Sigmoid colon (tissue), 7 donors: ENCODE results near the gene MRTO4. TPM values are rescaled to one million over a fixed set of nuclear protein-coding genes. Genes with fewer than 3 reads are reported as not detected.

Experiments used
- DNase-seq: peaks from one replicate; pipeline ENCODE4 v3.0.0-alpha.2; 2019
- H3K27ac ChIP-seq, 4 donors: fragments of 200-600 bp; sonication (generic); one replicate each; pipeline ENCODE4 v1.5.1; 2016 to 2019; ENCODE audit warnings: mild to moderate bottlenecking in 1 of 4
- H3K27me3 ChIP-seq, 3 donors: fragments of 200-600 bp; sonication (generic); one replicate each; pipeline ENCODE4 v1.5.1; 2019; ENCODE audit warnings: mild to moderate bottlenecking in 1 of 3
- H3K36me3 ChIP-seq, 4 donors: fragments of 200-600 bp; sonication (generic); one replicate each; pipeline ENCODE4 v1.5.1; 2016 to 2019
- H3K4me1 ChIP-seq, 4 donors: fragments of 200-600 bp; sonication (generic); one replicate each; pipeline ENCODE4 v1.5.1; 2017 to 2019
- H3K4me3 ChIP-seq, 4 donors: fragments of 200-600 bp; sonication (generic); one replicate each; pipeline ENCODE4 v1.5.1; 2017 to 2019; ENCODE audit warnings: mild to moderate bottlenecking in 2 of 4, moderate library complexity in 1 of 4
- H3K9me3 ChIP-seq, 4 donors: fragments of 200-600 bp in 3 of 4; sonication (generic) in 3 of 4; one replicate each; pipeline versions ENCODE4 v1.5.1 to v1.6.1; 2013 to 2019
- CTCF ChIP-seq, 4 experiments: fragments of 450-650 bp in 3 of 4; fragments of 200-600 bp in 1 of 4; IDR thresholded peaks; one replicate each; pipeline ENCODE4 v1.5.1; 2016 to 2019; ENCODE audit warnings: antibody characterized with exemption in 4 of 4, mild to moderate bottlenecking in 3 of 4, moderate library complexity in 2 of 4
- EP300 ChIP-seq, 4 donors: sonication (generic); formaldehyde crosslinking; IDR thresholded peaks; one replicate each; pipeline ENCODE4 v1.6.1; 2017; ENCODE audit warnings: antibody characterized with exemption in 4 of 4
- POLR2A ChIP-seq, 2 donors: fragments of 450-650 bp; IDR thresholded peaks; one replicate each; pipeline ENCODE4 v1.6.1; 2016; ENCODE audit warnings: antibody characterized with exemption in 2 of 2, mild to moderate bottlenecking in 2 of 2, moderate library complexity in 2 of 2
- POLR2AphosphoS5 ChIP-seq, 4 donors: sonication (generic); formaldehyde crosslinking; IDR thresholded peaks; one replicate each; pipeline ENCODE4 v1.6.1; 2017; ENCODE audit warnings: antibody characterized with exemption in 4 of 4
- whole genome bisulfite sequencing, 2 donors: extraction: QIAGEN DNeasy Blood & Tissue Kit; methylation state at CpG; one replicate each; pipeline ENCODE4 v1.1.7; 2013; 5-methylcytosine and 5-hydroxymethylcytosine counted together
- intact Hi-C: fragments of 100-400 bp; cut with DNase I; formaldehyde crosslinking; loops from one replicate; pipeline ENCODE4 v1.15.1; 2023
- polyA plus RNA-seq, 3 donors: library from polyadenylated mRNA; stranded (reverse); fragments of 200-250 nt; gene quantifications; one replicate each; pipeline ENCODE4 v1.2.3, GENCODE V29; 2013
- total RNA-seq, 4 donors: library from RNA; depleted of rRNA; stranded (reverse); fragments of >200 nt; gene quantifications; one replicate each; pipeline ENCODE4 v1.1.0, GENCODE V29; 2016
- donor health status: healthy with polysubstance abuse.
- donor health status: Bipolar disorder and iron deficiency.
- donor health status: healthy.

Gene MRTO4
- total and polyA plus RNA-seq, 7 donors: 10.8 to 44.1 (median 15.0) TPM

GRCh38 chr1:19219451-19219850 lies 32.2 kb upstream of the MRTO4 start:
- intact Hi-C loops: loop anchor here (10.0 kb wide), 1 partner anchor 315 kb away; the partner anchor contains the start of gene ALDH4A1
- peaks cover 9 to 74% (median 28%) of the 10 kb centered on the region in 4 donors for H3K36me3 ChIP-seq

GRCh38 chr1:19220080-19220846 lies 31.3 kb upstream of the MRTO4 start:
- Histone ChIP-seq H3K27ac (peak overlapping the region in 3 of 4 donors; percentile 10 to 30 (median 20)), H3K36me3 (peaks cover 9 to 82% (median 33%) of the 10 kb centered on the region in 4 donors), H3K27me3 (no peaks in the 10 kb centered on the region), H3K4me3 (no peak overlapping the region), H3K4me1 (no peaks in the 10 kb centered on the region), H3K9me3 (no peaks in the 10 kb centered on the region)
- WGBS, 2 donors: 93 to 95% methylated on average over 8 of the region's 8 CpGs
- TF ChIP-seq POLR2A (IDR thresholded peaks at IDR 0.05) (no peak), POLR2AphosphoS5 (IDR thresholded peaks at IDR 0.05) (no peak), CTCF (IDR thresholded peaks at IDR 0.05) (no peak), EP300 (IDR thresholded peaks at IDR 0.05) (no peak)
- intact Hi-C loops: no loop called here
- no peak for DNase-seq

More at GRCh38 chr1:19219451-19219850, 32.2 kb upstream of the MRTO4 start:
- H3K27me3 ChIP-seq: no peaks in the 10 kb centered on the region
- H3K4me1 ChIP-seq: no peaks in the 10 kb centered on the region
- H3K4me3 ChIP-seq: no peak overlapping the region
- H3K27ac ChIP-seq: no peak overlapping the region
- no peak for DNase-seq
- WGBS, 2 donors: 93 to 95% methylated on average over 7 of the region's 7 CpGs
- TF ChIP-seq POLR2A (IDR thresholded peaks at IDR 0.05): no peak
- no peak for TF ChIP-seq POLR2AphosphoS5 (IDR thresholded peaks at IDR 0.05)
- no peak for TF ChIP-seq EP300 (IDR thresholded peaks at IDR 0.05)
- TF ChIP-seq CTCF (IDR thresholded peaks at IDR 0.05): no peak
- no peaks in the 10 kb centered on the region for H3K9me3 ChIP-seq

- peaks cover 13 to 89% (median 35%) of the 10 kb centered on the region in 4 donors for H3K36me3 ChIP-seq
- peak; percentile 72 for DNase-seq
- no peaks in the 10 kb centered on the region for H3K4me1 ChIP-seq
- H3K27me3 ChIP-seq: no peaks in the 10 kb centered on the region
- H3K9me3 ChIP-seq: no peaks in the 10 kb centered on the region
- peak overlapping the region in 2 of 4 donors; percentile 10 to 37 for H3K27ac ChIP-seq
- no peak overlapping the region for H3K4me3 ChIP-seq
- 71 to 77% methylated on average over 7 of the region's 7 CpGs for WGBS, 2 donors
- intact Hi-C loops: no loop called here
- TF ChIP-seq EP300 (IDR thresholded peaks at IDR 0.05) (no peak), POLR2AphosphoS5 (IDR thresholded peaks at IDR 0.05) (peak in 2 of 4 donors; percentile 36 to 44), POLR2A (IDR thresholded peaks at IDR 0.05) (no peak)
Observed at GRCh38 chr1:19220991-19221390, 30.6 kb upstream of the MRTO4 start.

- 97 to 98% methylated on average over 11 of the region's 11 CpGs for WGBS, 2 donors
- intact Hi-C loops: no loop called here
- peaks cover 14 to 100% (median 44%) of the 10 kb centered on the region in 4 donors for H3K36me3 ChIP-seq
Observed at GRCh38 chr1:19222573-19222972, 29.0 kb upstream of the MRTO4 start.

More at GRCh38 chr1:19222573-19222972, 29.0 kb upstream of the MRTO4 start:
- H3K4me3 ChIP-seq: no peak overlapping the region
- no peak for TF ChIP-seq EP300 (IDR thresholded peaks at IDR 0.05)
- TF ChIP-seq POLR2AphosphoS5 (IDR thresholded peaks at IDR 0.05): no peak
- no peak for TF ChIP-seq POLR2A (IDR thresholded peaks at IDR 0.05)
- TF ChIP-seq CTCF (IDR thresholded peaks at IDR 0.05): no peak
- no peaks in the 10 kb centered on the region for H3K4me1 ChIP-seq
- H3K9me3 ChIP-seq: no peaks in the 10 kb centered on the region
- DNase-seq: no peak
- no peaks in the 10 kb centered on the region for H3K27me3 ChIP-seq
- H3K27ac ChIP-seq: no peak overlapping the region
